ENCODE measurements around the gene SLC43A2.
"Not testable (repeated sequence)": the region's sequence is repeated elsewhere in the genome, so short reads cannot be mapped to it uniquely, and the experiment has no call there.

SLC43A2 gene

GRCh38 chr17:1553354-1554266 is 75.0 kb downstream of the SLC43A2 start:
- intact Hi-C loops (cut with DNase I): no loop called here

GRCh38 chr17:1552932-1553331 is 75.7 kb downstream of the SLC43A2 start:
- intact Hi-C loops (cut with DNase I): no loop called here
- peak in 2 of 10 donors; percentile 26 to 33 for DNase-seq

More at GRCh38 chr17:1553354-1554266, 75.0 kb downstream of the SLC43A2 start:
- peak in 2 of 10 donors; percentile 29 to 46 for DNase-seq

- peak in 2 of 10 donors; percentile 50 to 52 for DNase-seq
- intact Hi-C loops (cut with DNase I): no loop called here
Measured at GRCh38 chr17:1551741-1552140, 76.9 kb downstream of the SLC43A2 start.

- DNase-seq: peak in 1 of 10 donors; percentile 62
- intact Hi-C loops (cut with DNase I): no loop called here
Measured at GRCh38 chr17:1548032-1548431, 80.6 kb downstream of the SLC43A2 start.

- intact Hi-C loops (cut with DNase I): no loop called here
- no peak for DNase-seq
Measured at GRCh38 chr17:1546292-1546922, 82.2 kb downstream of the SLC43A2 start.

GRCh38 chr17:1545618-1546017 is 83.0 kb downstream of the SLC43A2 start:
- DNase-seq: no peak
- intact Hi-C loops (cut with DNase I): no loop called here

GRCh38 chr17:1542316-1542715 is 86.3 kb downstream of the SLC43A2 start:
- intact Hi-C loops (cut with DNase I): no loop called here
- peak in 2 of 10 donors; percentile 30 to 37 for DNase-seq

GRCh38 chr17:1541367-1541904 is 87.2 kb downstream of the SLC43A2 start:
- DNase-seq: peak in 2 of 10 donors; percentile 8 to 9
- intact Hi-C loops (cut with DNase I): no loop called here

GRCh38 chr17:1539811-1540210 is 88.8 kb downstream of the SLC43A2 start:
- intact Hi-C loops (cut with DNase I): no loop called here
- DNase-seq: peak in 2 of 10 donors; percentile 36 to 68

GRCh38 chr17:1535737-1536136 is 92.9 kb downstream of the SLC43A2 start:
- DNase-seq: no peak
- intact Hi-C loops (cut with DNase I): no loop called here

- intact Hi-C loops (cut with DNase I): no loop called here
- peak in 5 of 10 donors; percentile 15 to 81 (median 30) for DNase-seq
Measured at GRCh38 chr17:1533661-1534325, 94.8 kb downstream of the SLC43A2 start.

- intact Hi-C loops (cut with DNase I): no loop called here
- peak in 3 of 10 donors; percentile 32 to 87 (median 53) for DNase-seq
Measured at GRCh38 chr17:1532836-1533602, 95.6 kb downstream of the SLC43A2 start.

GRCh38 chr17:1529863-1530262 is 98.8 kb downstream of the SLC43A2 start:
- intact Hi-C loops (cut with DNase I): no loop called here

GRCh38 chr17:1526876-1527275 is 101.8 kb downstream of the SLC43A2 start:
- intact Hi-C loops (cut with DNase I); DNase-seq: not testable (repeated sequence)

More at GRCh38 chr17:1529863-1530262, 98.8 kb downstream of the SLC43A2 start:
- no peak for DNase-seq

GRCh38 chr17:1522626-1523025 is 106.0 kb downstream of the SLC43A2 start:
- intact Hi-C loops (cut with DNase I): no loop called here
- peak in 1 of 10 donors; percentile 4 for DNase-seq

- DNase-seq: peak in 1 of 10 donors; percentile 40
- intact Hi-C loops (cut with DNase I): no loop called here
Measured at GRCh38 chr17:1521086-1521640, 107.5 kb downstream of the SLC43A2 start.

- intact Hi-C loops (cut with DNase I): loop anchor here (10.0 kb wide), 1 partner anchor 255 kb away; no protein-coding TSS in a partner anchor
- DNase-seq: no peak
Measured at GRCh38 chr17:1519678-1520077, 109.0 kb downstream of the SLC43A2 start.
